Inflammatory macrophage treated with lipopolysaccharide for 4 hours (primary cell): ENCODE data around the gene GRIK5.
"Not testable (repeated sequence)": the region's sequence is repeated elsewhere in the genome, so short reads cannot be mapped to it uniquely, and the experiment has no call there.

Source experiments
- DNase-seq: peaks from one replicate; pipeline ENCODE4 v3.0.0-alpha.2; 2020

GRIK5 gene

GRCh38 chr19:42045575-42045974 is 24.4 kb downstream of the GRIK5 start:
- DNase-seq, result no peak

DNA sequence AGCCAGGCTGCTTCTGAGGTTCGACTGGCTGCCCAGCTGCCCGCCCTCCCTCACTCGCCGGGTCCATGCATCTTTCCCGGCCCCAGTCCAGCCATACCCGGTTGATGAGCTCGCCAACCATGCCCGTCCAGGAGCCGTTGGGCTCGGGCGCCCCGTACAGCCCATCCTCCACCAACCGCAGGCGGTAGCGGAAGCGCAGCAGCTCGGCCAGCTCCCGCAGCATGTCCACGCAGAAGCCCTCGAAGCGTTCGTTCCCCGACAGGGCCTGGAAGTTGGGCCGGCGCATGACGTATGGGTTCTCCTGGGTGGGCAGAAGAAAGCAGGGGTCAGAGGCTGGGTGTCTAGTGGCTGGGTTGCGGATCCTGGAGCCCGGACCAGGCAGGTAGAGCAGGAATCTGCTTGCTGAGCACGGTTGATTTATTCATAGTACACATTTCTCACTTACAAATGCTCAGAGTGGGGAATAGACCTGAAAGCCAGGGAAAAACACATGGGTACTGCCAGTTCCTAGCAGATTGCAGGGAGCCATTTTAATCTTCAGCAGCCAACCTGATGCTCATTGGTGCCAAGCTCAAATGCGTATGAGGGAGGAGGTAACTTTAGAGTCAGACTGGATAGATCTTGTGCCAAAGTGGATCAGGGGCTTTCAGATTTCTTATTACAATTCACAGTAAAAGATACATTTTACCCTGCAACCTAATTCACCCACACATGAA is 27.4 kb downstream of the GRIK5 start:
- DNase-seq, result no peak

- not testable (repeated sequence) for DNase-seq
These were observed 29.5 kb downstream of the GRIK5 start for GRCh38 chr19:42040491-42040890.

DNA sequence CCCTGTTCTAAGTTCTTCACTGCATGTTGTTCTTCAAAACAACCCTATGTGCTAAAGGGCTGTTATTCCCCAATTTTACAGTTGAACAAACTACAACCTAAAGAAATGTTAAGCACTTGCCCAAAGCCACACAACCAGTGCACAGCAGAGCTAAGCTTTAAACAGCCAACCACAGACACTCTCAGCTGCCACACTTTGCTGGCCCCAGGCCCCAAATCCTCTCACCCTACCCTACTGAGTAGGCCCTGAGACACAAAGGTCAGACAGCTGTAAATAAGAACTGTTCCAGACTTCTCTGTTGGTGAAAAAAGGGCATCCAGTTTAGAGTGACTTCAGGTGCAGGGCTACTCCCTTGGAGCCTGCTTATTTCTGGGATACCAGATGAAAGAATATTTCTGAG is 30.0 kb downstream of the GRIK5 start:
- no peak for DNase-seq

- no peak for DNase-seq
These were observed 31.3 kb downstream of the GRIK5 start for GRCh38 chr19:42038666-42039065.

- no peak for DNase-seq
These were observed 32.4 kb downstream of the GRIK5 start for GRCh38 chr19:42037649-42038048.

- peak; percentile 79 for DNase-seq
These were observed 35.2 kb downstream of the GRIK5 start for GRCh38 chr19:42034640-42035391.

- DNase-seq, result no peak
These were observed 36.6 kb downstream of the GRIK5 start for GRCh38 chr19:42033413-42033812.

- no peak for DNase-seq
These were observed 37.6 kb downstream of the GRIK5 start for GRCh38 chr19:42032431-42032830.

DNA sequence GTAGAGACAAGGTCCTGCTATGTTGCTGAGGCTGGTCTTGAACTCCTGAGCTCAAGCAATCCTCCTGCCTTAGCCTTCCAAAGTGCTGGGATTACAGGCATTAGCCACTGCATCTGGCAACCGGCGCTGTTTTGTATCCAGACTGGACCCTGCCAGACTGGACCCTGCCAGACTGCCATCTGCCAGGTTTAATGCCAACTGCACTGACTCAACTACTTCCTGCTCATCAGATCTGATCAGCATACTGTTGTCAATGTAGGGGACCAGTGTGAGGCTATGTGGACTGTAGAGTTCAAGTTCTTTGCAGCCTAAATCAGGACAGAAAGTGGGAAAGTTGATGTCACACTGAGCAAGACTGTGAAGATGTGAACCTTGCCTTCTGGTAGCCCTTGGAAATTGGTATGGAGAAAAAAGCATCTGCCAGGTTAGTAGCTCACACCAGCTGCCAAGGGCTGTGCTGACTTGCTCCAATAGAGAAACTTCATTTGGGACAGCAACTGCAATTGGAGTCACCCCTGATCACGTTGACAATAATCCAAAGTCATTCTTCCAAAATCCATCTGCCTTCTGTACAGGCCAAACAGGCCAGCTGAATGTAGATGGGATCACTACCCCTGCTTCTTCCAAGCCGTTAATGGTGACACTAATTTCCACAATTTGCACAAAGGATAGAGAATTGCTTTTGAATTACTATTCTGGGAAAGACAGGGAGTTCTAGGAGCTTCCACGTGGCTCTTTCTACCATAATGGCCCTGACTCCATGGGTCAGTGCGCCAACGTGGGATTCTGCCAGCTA is 39.2 kb downstream of the GRIK5 start:
- DNase-seq, result no peak

DNA sequence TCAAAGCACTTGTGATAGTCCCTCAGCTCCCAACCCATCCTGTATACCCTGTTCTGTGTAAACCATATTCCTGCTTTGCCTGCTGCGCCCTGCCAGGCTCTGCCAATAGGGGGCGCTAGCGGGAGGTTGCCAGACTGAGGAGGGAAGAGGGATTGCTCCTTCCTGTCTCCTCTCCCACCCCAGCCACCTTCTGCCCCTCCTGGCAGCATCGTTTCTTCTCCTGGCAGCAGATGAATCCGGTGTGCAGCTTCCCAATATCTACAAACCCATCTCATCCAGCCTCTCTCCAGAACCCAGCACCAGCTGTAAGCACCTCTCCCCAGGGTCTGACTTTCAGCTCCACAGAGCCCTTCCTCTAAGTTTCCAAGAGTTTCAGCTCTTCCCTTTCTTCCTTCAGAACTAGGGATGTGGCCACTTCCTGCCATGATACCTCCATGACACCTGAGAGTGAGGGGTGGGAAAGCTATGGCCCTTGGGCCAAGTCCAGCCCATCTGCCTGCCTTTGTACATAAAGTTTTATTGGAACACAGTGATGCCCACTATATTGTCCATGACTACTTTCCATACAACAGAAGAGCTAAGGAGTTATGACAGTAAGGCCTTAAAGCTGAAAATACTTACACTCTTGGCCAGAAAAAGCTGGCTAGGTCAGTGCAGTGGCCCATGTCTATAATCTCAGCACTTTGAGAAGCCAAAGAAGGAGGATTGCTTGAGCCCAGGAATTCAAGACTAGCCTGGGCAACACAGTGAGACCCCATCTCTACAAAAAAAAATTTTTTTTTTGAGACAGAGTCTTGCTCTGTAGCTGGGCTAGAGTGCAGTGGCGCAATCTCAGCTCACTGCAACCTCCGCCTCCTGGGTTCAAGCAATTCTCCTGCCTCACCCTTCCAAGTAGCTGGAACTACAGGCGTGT is 41.4 kb downstream of the GRIK5 start:
- DNase-seq, result peak; percentile 8

DNA sequence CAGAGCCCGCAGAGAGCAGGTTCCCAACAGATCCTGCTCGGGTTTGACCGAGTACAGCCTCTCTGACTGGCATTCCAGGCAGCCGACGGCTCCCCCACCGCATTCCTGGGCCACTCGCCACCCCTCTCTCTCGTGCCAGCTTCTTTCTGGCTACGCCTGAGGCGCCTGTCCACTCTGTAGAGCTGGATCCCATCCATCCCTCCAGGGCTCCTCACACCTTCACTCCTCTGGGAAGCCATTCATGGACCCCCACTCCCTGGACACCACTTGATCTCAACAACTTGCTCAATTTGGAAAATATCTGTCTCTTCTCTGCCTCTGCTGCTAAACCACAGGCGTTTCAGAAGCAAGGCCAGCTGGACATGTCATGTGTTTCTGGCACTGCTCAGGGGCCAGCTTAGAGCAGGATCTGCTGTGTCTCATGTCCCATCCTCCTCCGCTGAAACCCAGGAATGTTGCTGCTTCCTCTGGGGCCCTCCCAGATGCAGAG is 45.3 kb downstream of the GRIK5 start:
- no peak for DNase-seq

DNA sequence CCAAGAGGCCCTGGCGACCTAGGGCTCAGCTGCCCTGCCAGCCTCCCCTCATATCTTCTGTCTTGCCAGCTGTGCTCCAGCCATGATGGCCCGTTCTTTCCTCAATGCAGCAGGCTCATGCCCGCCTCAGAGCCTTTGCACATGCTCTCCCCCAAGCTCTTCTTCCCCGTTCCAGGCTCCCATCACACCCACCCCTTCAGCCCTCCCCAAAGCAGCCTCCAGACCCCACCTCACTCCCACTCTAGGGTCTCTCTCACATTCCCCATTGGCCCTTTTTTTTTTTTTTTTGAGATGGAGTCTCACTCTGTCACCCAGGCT is 46.1 kb downstream of the GRIK5 start:
- DNase-seq, result no peak

- no peak for DNase-seq
These were observed 46.7 kb downstream of the GRIK5 start for GRCh38 chr19:42023121-42023942.

DNA sequence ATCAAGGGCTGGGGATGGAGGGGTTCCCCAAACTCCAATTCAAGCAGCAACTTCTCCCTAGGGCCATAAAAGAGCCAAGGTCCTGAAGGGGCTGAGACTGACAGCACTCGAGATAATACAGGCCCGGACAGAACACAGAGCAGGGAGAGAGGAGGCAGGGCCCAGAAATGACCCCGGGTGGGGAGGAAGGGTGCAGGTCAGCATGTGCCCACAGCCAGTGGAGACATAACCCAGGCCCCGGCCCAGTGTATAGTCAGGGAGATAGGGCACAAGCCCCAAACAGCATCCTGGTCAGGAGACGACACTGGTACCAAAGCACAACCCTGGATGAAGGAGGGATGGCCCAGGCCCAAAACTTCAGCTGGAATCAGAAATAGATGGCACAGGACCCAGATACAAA is 47.4 kb downstream of the GRIK5 start:
- no peak for DNase-seq

DNA sequence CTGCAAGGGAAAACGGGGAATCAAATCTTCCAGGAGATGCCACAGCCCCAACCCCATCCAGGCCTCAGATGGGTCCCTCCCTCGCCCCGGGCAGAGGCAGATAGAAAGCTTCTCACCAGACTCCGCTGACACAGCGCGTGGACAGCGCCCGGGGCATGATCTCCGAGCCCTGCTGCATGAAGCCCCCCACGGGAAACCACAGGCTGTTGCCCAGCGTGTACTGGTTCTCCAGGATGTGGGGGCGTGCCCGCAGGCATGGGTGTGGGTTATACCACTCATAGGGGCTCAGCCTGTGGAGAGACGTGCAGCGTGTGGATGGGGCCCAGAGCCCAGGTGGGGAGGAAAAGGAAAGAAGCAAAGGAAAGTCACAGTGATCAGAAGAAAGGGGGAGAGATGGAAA is 48.8 kb downstream of the GRIK5 start:
- DNase-seq, result no peak

GRCh38 chr19:42018503-42019193 is 51.4 kb downstream of the GRIK5 start:
- no peak for DNase-seq

- DNase-seq, result no peak
These were observed 53.0 kb downstream of the GRIK5 start for GRCh38 chr19:42017040-42017439.

GRCh38 chr19:42012747-42013146 is 57.3 kb downstream of the GRIK5 start:
- not testable (repeated sequence) for DNase-seq

- DNase-seq, result no peak
These were observed 59.5 kb downstream of the GRIK5 start for GRCh38 chr19:42010245-42011126.
